Cardiac fibroblast (primary cell): ENCODE results near the gene GCFC2.

Source experiments
- DNase-seq, 2 donors: peaks; one replicate each; pipeline versions ENCODE4 v3.0.0 to v3.0.0-alpha.2; 2010; ENCODE audit warnings: low read depth in 2 of 2
- H3K4me3 ChIP-seq, 2 donors: replicated peaks in 1 of 2; 1 replicate in 1 of 2; 2 replicates in 1 of 2; pipeline ENCODE4 v1.5.1; 2011; ENCODE audit warnings: low read depth in 2 of 2, low read length in 2 of 2, mild to moderate bottlenecking in 2 of 2, moderate library complexity in 1 of 2
- TF ChIP-seq, protein P1 (sequence below): IDR thresholded peaks from one replicate; pipeline ENCODE4 v1.5.1; 2011; ENCODE audit warnings: low read depth, mild to moderate bottlenecking, low read length, inconsistent platforms

GCFC2 gene

DNA sequence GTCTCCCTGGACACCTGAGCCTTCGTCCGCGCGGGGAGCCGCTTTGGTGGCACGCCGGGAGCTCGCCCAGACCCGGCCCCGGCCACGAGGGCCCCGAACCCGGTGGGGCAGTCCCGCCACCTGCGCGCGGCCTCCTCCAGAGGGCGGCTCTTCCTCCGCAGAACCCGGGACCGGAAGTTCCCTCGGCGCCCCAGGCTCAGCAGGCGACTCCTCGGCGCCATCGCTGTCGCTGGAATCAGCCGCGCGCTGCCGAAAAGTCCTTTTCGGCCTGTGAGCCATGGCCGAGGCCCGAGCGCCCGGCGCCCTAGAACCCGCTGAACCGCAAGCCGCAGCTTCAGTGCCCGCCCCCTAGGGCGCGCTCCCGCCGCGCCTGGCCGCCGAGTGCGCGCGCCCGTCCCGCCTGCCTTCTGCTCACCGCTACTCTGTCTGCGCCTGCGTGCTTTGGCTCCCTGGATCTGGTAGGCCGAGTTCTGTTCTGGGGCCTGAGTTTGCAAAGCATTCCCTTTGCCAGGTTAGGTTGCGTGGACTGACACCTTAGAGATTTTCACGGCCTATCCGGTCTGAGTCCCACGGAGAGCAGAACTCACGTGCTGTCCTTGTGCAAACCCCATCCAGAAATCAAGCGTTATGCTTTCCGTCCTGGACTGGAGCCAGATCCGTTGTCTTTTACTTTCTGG, at the start of gene GCFC2:
Gene GCFC2, minus strand, starts transcription at position 339 of the 677 bp plus-strand sequence. Its CDS starts 60 bp downstream, at position 279.
- peak; percentile 87 to 90 for DNase-seq
- TF ChIP-seq, protein P1, sequence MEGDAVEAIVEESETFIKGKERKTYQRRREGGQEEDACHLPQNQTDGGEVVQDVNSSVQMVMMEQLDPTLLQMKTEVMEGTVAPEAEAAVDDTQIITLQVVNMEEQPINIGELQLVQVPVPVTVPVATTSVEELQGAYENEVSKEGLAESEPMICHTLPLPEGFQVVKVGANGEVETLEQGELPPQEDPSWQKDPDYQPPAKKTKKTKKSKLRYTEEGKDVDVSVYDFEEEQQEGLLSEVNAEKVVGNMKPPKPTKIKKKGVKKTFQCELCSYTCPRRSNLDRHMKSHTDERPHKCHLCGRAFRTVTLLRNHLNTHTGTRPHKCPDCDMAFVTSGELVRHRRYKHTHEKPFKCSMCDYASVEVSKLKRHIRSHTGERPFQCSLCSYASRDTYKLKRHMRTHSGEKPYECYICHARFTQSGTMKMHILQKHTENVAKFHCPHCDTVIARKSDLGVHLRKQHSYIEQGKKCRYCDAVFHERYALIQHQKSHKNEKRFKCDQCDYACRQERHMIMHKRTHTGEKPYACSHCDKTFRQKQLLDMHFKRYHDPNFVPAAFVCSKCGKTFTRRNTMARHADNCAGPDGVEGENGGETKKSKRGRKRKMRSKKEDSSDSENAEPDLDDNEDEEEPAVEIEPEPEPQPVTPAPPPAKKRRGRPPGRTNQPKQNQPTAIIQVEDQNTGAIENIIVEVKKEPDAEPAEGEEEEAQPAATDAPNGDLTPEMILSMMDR, result peak; percentile 25
- H3K4me3 ChIP-seq, result peak within 1 kb of the TSS; percentile 70 to 71

DNA sequence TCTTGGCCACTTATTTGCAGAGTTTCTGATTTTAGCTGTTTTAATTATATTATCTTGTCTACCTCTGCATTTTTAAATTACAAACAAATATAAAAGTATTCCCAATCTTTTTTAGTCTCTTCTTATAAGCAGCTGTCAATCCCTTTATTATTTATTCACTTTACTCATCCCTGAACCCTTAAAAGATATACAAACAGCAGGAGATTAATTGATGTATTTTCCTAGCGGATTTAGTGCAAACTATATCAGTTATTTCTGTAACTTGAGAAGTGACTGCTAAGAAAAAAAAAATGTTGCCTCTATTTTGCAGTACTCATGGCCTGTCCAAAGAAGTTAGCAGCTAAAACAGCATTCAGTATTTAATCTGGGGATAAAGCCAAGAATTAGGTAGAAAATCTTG, 42.1 kb upstream of the GCFC2 start:
- no peak overlapping the region for H3K4me3 ChIP-seq
- DNase-seq, result no peak
- TF ChIP-seq, protein P1, result no peak

DNA sequence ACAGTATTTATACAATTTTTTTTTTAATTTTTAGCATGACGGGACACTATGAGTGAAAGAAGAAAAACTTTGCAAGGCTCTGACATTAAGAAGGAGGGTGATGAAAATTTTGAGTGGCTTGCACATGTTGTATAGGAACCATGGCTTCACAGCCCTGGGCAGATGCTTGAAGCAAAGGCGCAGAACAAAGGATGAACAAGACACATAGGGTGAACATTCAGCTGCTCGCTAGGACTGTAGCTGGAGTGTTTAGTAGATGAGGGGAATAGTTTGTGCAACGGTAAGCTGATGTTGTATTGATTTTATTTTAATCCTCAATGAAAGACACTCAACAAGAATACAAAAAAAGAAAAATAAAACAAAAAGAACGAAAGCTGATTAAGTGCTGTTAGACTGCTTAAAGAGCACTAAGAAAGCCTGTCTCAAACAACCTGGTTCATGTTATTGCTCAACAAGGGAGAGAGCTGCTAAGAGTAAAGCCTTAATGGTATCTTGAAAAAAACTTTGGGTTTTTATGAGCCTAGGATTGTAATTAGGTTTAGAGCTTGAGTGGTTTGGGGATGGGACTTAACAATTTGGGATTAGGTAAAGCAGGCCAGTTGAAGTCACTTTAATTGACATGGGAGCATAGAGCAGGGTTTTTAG, 41.2 kb upstream of the GCFC2 start:
- TF ChIP-seq, protein P1, result no peak
- no peak overlapping the region for H3K4me3 ChIP-seq
- no peak for DNase-seq

DNA sequence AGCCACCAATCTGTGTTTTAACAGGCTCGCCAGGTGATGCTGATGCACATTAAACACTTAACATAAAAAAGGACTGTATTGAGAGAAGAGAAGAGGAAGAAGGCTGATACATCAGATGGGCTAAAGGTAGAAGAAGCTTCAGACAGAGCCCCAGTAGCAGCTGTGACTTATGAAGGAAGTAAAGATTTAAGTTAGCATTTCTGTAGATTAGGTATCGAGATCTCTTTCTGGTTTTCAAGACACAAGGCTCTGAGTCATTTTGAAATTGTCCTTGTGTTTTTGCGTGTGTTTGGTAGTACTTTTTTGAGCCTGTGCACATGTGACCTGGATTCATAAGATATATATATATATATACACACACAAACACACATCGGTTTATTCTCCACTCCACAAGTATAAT, 40.6 kb upstream of the GCFC2 start:
- DNase-seq, result no peak
- TF ChIP-seq, protein P1, result no peak
- H3K4me3 ChIP-seq, result no peak overlapping the region

DNA sequence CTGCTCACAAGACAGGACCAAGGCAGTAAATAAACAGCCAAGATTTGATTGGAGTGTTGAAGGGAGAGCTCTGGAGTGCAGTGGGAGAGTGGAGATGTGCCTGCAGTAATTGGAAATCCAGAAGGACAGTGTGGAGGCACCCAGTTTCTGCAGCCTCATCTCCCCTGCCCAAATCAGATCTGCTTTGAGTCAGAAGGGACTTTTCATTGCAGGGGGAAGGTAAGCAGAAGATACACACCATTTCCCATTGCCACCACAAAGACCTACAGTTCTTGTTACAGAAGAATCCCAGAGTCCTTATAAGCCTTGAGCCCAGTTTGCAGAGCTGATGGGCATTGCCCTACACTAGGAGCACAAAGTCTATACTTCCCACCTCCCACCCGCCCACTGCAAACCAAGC, 27.2 kb upstream of the GCFC2 start:
- no peak for DNase-seq
- TF ChIP-seq, protein P1, result no peak
- no peak overlapping the region for H3K4me3 ChIP-seq

DNA sequence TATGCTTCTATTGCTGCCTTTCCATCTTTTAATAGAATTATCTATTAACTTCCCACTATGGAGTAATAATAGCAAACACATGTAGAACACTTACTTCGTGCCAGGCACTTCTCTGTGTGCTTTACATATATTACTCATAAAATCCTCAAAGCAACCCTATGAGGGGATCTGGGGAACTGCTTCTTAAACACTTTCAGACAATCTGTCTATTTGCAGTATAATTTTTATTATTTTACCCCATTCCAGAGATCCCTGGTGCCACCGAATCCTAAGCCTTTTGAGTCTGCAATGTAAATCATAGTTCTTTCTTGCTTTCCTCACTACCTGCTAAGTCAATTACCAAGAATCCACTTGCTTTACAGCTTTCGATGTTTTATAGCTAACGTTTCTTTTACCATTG, 25.6 kb upstream of the GCFC2 start:
- TF ChIP-seq, protein P1, result no peak
- H3K4me3 ChIP-seq, result no peak overlapping the region
- no peak for DNase-seq

DNA sequence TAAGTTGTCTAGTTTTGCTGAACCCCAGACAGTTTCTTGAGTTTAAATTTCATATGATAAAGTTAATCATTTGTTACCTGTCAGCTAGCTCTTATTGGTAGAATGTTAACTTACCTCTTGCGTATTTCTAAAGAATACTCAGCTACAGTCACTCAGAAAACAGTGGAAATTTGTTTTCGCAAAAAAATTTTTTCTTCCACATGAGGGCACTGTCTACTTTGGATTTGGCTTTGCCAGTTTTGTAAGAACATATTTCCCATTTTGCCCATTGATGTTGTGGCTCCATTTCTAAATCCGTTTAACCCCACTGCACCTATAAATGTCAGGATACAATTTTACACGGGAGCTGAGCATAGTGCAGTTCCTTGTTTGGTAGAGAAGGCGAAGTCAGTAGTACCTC, 19.1 kb upstream of the GCFC2 start:
- no peak overlapping the region for H3K4me3 ChIP-seq
- TF ChIP-seq, protein P1, result peak; percentile 11
- peak in 1 of 2 donors; percentile 18 for DNase-seq
